BE2C (cell line): ENCODE data around the gene TRPM3.

ENCODE experiments used
- DNase-seq: peaks from one replicate; pipeline ENCODE4 v3.0.0-alpha.2; 2020
- H3K27me3 ChIP-seq: fragments of 250-450 bp; sonication (Bioruptor Pico); 2 replicates; pipeline ENCODE4 v1.5.1; 2020; ENCODE audit warnings: mild to moderate bottlenecking
- H3K36me3 ChIP-seq: fragments of 250-450 bp; sonication (Bioruptor Pico); 2 replicates; pipeline ENCODE4 v1.5.1; 2020; ENCODE audit warnings: mild to moderate bottlenecking
- H3K4me1 ChIP-seq: fragments of 250-450 bp; sonication (Bioruptor Pico); 2 replicates; pipeline ENCODE4 v1.5.1; 2020
- H3K4me3 ChIP-seq: 2 replicates; pipeline ENCODE4 v1.5.1; 2011; ENCODE audit warnings: low read depth, low read length
- H3K9me3 ChIP-seq: fragments of 250-450 bp; sonication (Bioruptor Pico); 2 replicates; pipeline ENCODE4 v1.5.1; 2020
- CTCF ChIP-seq: IDR thresholded peaks from 2 replicates; pipeline ENCODE4 v1.5.1; 2012; ENCODE audit warnings: mild to moderate bottlenecking, low read depth, low read length

Gene TRPM3

GRCh38 chr9:71010258-71010657, 111.2 kb downstream of the TRPM3 start:
- TF ChIP-seq CTCF: no peak
- H3K9me3 ChIP-seq: no peaks in the 10 kb centered on the region
- no peaks in the 10 kb centered on the region for H3K36me3 ChIP-seq
- no peaks in the 10 kb centered on the region for H3K27me3 ChIP-seq
- no peak for DNase-seq
- no peaks in the 10 kb centered on the region for H3K4me1 ChIP-seq
- no peak overlapping the region for H3K4me3 ChIP-seq

GRCh38 chr9:71005456-71005855, 116.0 kb downstream of the TRPM3 start:
- H3K4me3 ChIP-seq: no peak overlapping the region
- no peaks in the 10 kb centered on the region for H3K36me3 ChIP-seq
- TF ChIP-seq CTCF: no peak
- no peak for DNase-seq
- no peaks in the 10 kb centered on the region for H3K4me1 ChIP-seq
- no peaks in the 10 kb centered on the region for H3K27me3 ChIP-seq
- no peaks in the 10 kb centered on the region for H3K9me3 ChIP-seq

GRCh38 chr9:71004196-71004595, 117.2 kb downstream of the TRPM3 start:
- Histone ChIP-seq H3K27me3 (no peaks in the 10 kb centered on the region), H3K9me3 (no peaks in the 10 kb centered on the region), H3K4me3 (no peak overlapping the region), H3K36me3 (no peaks in the 10 kb centered on the region), H3K4me1 (no peaks in the 10 kb centered on the region)
- DNase-seq: no peak
- no peak for TF ChIP-seq CTCF

GRCh38 chr9:71003346-71003745, 118.1 kb downstream of the TRPM3 start:
- Histone ChIP-seq H3K4me3 (no peak overlapping the region), H3K36me3 (no peaks in the 10 kb centered on the region), H3K9me3 (no peaks in the 10 kb centered on the region), H3K4me1 (no peaks in the 10 kb centered on the region), H3K27me3 (no peaks in the 10 kb centered on the region)
- peak; percentile 31 for DNase-seq
- TF ChIP-seq CTCF: peak; percentile 57

- peak; percentile 50 for DNase-seq
- peak; percentile 77 for TF ChIP-seq CTCF
- H3K4me3 ChIP-seq: no peak overlapping the region
Observed at GRCh38 chr9:71001780-71002386, 119.5 kb downstream of the TRPM3 start.

GRCh38 chr9:70998962-70999361, 122.5 kb downstream of the TRPM3 start:
- Histone ChIP-seq H3K36me3 (no peaks in the 10 kb centered on the region), H3K9me3 (no peaks in the 10 kb centered on the region), H3K27me3 (no peaks in the 10 kb centered on the region), H3K4me1 (no peaks in the 10 kb centered on the region), H3K4me3 (no peak overlapping the region)
- DNase-seq: no peak
- no peak for TF ChIP-seq CTCF

More at GRCh38 chr9:71001780-71002386, 119.5 kb downstream of the TRPM3 start:
- H3K36me3 ChIP-seq: no peaks in the 10 kb centered on the region
- no peaks in the 10 kb centered on the region for H3K4me1 ChIP-seq
- no peaks in the 10 kb centered on the region for H3K9me3 ChIP-seq
- no peaks in the 10 kb centered on the region for H3K27me3 ChIP-seq
